Peyer's patch (tissue), 4 donors: ENCODE measurements around the gene WNK1. TPM values are rescaled to one million over a fixed set of nuclear protein-coding genes. Genes with fewer than 3 reads are reported as not detected.

Source experiments
- DNase-seq, 3 donors: peaks; one replicate each; pipeline ENCODE4 v3.0.0-alpha.2; 2017 to 2019
- H3K27ac ChIP-seq, 4 donors: fragments of 200-600 bp; sonication (generic); one replicate each; pipeline ENCODE4 v1.5.1; 2016 to 2019
- H3K27me3 ChIP-seq, 2 donors: fragments of 200-600 bp; sonication (generic); one replicate each; pipeline ENCODE4 v1.5.1; 2019
- H3K36me3 ChIP-seq, 3 donors: fragments of 200-600 bp; sonication (generic); one replicate each; pipeline ENCODE4 v1.5.1; 2016 to 2019
- H3K4me1 ChIP-seq, 4 donors: fragments of 200-600 bp; sonication (generic); one replicate each; pipeline ENCODE4 v1.5.1; 2016 to 2019
- H3K4me3 ChIP-seq, 4 donors: fragments of 200-600 bp; sonication (generic); 1 replicate in 3 of 4; 2 replicates in 1 of 4; pipeline ENCODE4 v1.5.1; 2016 to 2019; ENCODE audit warnings: mild to moderate bottlenecking in 1 of 4
- H3K9me3 ChIP-seq, 4 donors: fragments of 200-600 bp; sonication (generic); one replicate each; pipeline ENCODE4 v1.5.1; 2016 to 2019; ENCODE audit warnings: mild to moderate bottlenecking in 1 of 4
- CTCF ChIP-seq, 6 experiments: fragments of 450-650 bp in 4 of 6; fragments of 200-600 bp in 2 of 6; sonication (generic) in 1 of 6; IDR thresholded peaks; one replicate each; pipeline ENCODE4 v1.5.1; 2017 to 2019; ENCODE audit warnings: antibody characterized with exemption in 6 of 6, mild to moderate bottlenecking in 3 of 6, moderate library complexity in 1 of 6
- POLR2A ChIP-seq, 2 donors: fragments of 450-650 bp; IDR thresholded peaks; one replicate each; pipeline ENCODE4 v1.5.1; 2017; ENCODE audit warnings: antibody characterized with exemption in 2 of 2, mild to moderate bottlenecking in 2 of 2, moderate library complexity in 2 of 2
- total RNA-seq, 4 donors: library from RNA; depleted of rRNA; stranded (reverse); fragments of >200 nt; gene quantifications; one replicate each; pipeline ENCODE4 v1.1.0, GENCODE V29; 2016

WNK1 gene
- total RNA-seq, 4 donors from 2014 or later = 83.2 to 198 (median 144) TPM

- Histone ChIP-seq H3K9me3 (no peaks in the 10 kb centered on the region), H3K4me1 (no peaks in the 10 kb centered on the region), H3K27ac (no peak overlapping the region), H3K27me3 (no peaks in the 10 kb centered on the region), H3K36me3 (peaks cover 0 to 94% (median 0%) of the 10 kb centered on the region in 3 donors), H3K4me3 (no peak overlapping the region)
- TF ChIP-seq CTCF (IDR thresholded peaks at IDR 0.05) (no peak), POLR2A (IDR thresholded peaks at IDR 0.05) (no peak)
- DNase-seq = no peak
These were observed 153.7 kb downstream of the WNK1 start for GRCh38 chr12:906062-906585.

GRCh38 chr12:907413-908185 is 155.2 kb downstream of the WNK1 start:
- Histone ChIP-seq H3K4me1 (no peaks in the 10 kb centered on the region), H3K4me3 (no peak overlapping the region), H3K27ac (no peak overlapping the region), H3K36me3 (peaks cover 0 to 93% (median 0%) of the 10 kb centered on the region in 3 donors), H3K9me3 (no peaks in the 10 kb centered on the region), H3K27me3 (no peaks in the 10 kb centered on the region)
- no peak for TF ChIP-seq CTCF (IDR thresholded peaks at IDR 0.05)
- no peak for TF ChIP-seq POLR2A (IDR thresholded peaks at IDR 0.05)
- DNase-seq = no peak

GRCh38 chr12:909861-910260 is 157.5 kb downstream of the WNK1 start:
- no peak for TF ChIP-seq CTCF (IDR thresholded peaks at IDR 0.05)
- no peak for TF ChIP-seq POLR2A (IDR thresholded peaks at IDR 0.05)
- Histone ChIP-seq H3K36me3 (peaks cover 0 to 93% (median 0%) of the 10 kb centered on the region in 3 donors), H3K27me3 (no peaks in the 10 kb centered on the region)

GRCh38 chr12:910416-910815 is 158.0 kb downstream of the WNK1 start:
- H3K27me3 ChIP-seq = no peaks in the 10 kb centered on the region
- peaks cover 0 to 92% (median 0%) of the 10 kb centered on the region in 3 donors for H3K36me3 ChIP-seq
- H3K27ac ChIP-seq = no peak overlapping the region
- H3K4me3 ChIP-seq = no peak overlapping the region
- TF ChIP-seq CTCF (IDR thresholded peaks at IDR 0.05) = no peak
- no peak for TF ChIP-seq POLR2A (IDR thresholded peaks at IDR 0.05)
- no peaks in the 10 kb centered on the region for H3K9me3 ChIP-seq
- no peak for DNase-seq
- no peaks in the 10 kb centered on the region for H3K4me1 ChIP-seq

More at GRCh38 chr12:909861-910260, 157.5 kb downstream of the WNK1 start:
- DNase-seq = no peak
- no peak overlapping the region for H3K27ac ChIP-seq
- no peak overlapping the region for H3K4me3 ChIP-seq
- H3K4me1 ChIP-seq = no peaks in the 10 kb centered on the region
- H3K9me3 ChIP-seq = no peaks in the 10 kb centered on the region

- Histone ChIP-seq H3K9me3 (no peaks in the 10 kb centered on the region), H3K27me3 (no peaks in the 10 kb centered on the region), H3K4me3 (no peak overlapping the region), H3K27ac (no peak overlapping the region), H3K36me3 (peaks cover 0 to 92% (median 0%) of the 10 kb centered on the region in 3 donors), H3K4me1 (no peaks in the 10 kb centered on the region)
- TF ChIP-seq POLR2A (IDR thresholded peaks at IDR 0.05) (no peak), CTCF (IDR thresholded peaks at IDR 0.05) (no peak)
- no peak for DNase-seq
These were observed 158.9 kb downstream of the WNK1 start for GRCh38 chr12:911191-911826.
